GM12872 (cell line): ENCODE measurements around the gene CD200.

Experiments
- TF ChIP-seq, protein P1 (sequence below): IDR thresholded peaks from 3 replicates; pipeline ENCODE4 v1.5.1; 2011; ENCODE audit warnings: low read depth, mild to moderate bottlenecking, low read length, moderate library complexity; ENCODE audit not compliant: insufficient read depth

The CD200 gene

DNA sequence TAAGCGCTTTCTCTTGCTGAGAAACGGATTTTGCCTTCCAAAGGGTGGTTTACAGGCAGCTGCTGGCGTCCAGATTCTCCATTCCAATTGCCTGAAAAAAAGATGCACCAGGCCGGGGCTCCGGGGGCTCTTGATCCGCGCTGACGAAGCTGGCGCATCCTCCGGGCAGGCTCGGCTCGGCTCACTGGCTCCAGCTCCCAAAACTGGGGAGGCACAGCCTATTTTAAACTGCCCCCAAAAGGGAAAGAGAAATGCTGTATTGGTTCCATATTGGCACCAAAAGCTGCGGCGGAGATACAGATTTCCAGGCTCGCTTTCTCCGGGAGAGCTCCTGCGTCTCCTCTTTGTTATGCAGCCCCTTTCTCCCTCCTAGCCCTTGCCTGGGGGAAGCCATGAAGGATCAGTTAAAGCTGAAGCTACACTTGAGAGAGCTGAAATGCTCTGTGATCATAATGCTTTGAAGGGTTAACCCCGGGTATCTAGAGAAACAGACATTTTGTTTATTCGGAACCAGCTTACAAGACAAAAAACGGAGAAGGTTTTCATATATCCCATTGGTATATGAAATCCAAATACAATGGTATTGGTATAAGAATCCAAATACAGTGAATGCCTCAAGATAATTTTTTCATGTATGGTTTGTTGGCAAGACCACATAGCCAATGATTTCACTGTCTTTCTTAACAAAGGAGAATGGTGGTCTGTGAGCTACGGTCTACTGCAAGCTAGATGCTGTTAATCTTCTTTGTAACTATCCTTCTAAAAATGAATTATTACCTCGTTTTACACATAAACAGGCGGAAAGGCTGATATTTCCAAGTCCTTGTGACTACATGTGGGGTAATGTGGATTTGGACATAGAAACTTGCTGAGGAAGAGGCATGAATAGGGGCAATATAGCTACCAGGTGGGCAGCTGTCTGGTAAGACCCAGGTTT, 693 bp downstream of the CD200 start:
- TF ChIP-seq, protein P1, sequence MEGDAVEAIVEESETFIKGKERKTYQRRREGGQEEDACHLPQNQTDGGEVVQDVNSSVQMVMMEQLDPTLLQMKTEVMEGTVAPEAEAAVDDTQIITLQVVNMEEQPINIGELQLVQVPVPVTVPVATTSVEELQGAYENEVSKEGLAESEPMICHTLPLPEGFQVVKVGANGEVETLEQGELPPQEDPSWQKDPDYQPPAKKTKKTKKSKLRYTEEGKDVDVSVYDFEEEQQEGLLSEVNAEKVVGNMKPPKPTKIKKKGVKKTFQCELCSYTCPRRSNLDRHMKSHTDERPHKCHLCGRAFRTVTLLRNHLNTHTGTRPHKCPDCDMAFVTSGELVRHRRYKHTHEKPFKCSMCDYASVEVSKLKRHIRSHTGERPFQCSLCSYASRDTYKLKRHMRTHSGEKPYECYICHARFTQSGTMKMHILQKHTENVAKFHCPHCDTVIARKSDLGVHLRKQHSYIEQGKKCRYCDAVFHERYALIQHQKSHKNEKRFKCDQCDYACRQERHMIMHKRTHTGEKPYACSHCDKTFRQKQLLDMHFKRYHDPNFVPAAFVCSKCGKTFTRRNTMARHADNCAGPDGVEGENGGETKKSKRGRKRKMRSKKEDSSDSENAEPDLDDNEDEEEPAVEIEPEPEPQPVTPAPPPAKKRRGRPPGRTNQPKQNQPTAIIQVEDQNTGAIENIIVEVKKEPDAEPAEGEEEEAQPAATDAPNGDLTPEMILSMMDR: no peak

- TF ChIP-seq, protein P1: no peak
Observed at GRCh38 chr3:112334691-112335433, 1.9 kb downstream of the CD200 start.

DNA sequence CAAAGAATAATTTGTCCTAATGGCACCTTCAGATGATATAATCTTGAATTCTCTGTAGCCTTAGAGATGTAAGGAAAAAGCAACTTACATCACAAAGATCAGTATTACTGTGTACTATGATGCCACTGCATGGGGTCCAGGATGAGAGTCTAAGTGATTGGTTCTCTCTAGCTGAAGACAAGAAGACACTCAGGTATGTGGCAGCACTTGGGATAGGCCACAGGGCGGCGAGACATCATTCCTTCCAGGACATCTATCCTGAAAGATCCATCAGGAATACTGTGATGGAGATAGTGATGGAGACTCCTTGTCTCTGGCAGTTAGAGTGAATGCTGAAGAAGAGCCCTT, 2.5 kb downstream of the CD200 start:
- TF ChIP-seq, protein P1: no peak

DNA sequence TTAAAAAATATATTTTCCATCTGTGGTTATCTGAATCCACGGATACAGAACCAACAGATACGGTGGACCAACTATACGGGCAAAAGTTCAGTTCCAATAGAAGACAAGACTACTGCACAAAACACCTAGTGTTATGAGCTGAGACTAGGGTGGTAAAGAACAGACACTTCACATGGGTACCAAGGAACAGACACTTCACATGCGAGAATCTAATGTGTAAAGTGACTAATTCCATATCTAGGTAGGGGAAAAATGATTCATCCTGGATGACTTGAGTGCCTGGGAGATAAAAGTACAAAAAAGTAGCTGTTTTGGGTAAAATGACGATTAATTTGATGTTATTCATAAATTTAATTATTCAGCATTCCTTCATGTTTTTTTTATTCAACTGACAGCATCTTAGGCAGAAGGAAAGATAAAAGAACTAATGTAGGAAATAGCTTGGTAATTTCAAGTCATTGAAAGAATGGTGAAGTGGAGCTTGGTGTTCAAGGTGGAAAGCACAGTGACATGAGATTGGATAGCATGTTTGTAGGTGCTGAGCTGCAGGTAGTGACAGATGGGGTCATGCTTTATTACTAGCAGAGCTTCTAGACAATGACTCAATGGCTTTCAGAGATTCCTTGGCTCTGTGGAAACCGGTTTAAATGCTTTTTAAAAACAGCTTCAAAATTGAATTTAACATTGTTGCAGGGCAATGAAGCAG, 5.2 kb downstream of the CD200 start:
- TF ChIP-seq, protein P1: no peak

- TF ChIP-seq, protein P1: no peak
Observed at GRCh38 chr3:112338727-112339056, 5.7 kb downstream of the CD200 start.

DNA sequence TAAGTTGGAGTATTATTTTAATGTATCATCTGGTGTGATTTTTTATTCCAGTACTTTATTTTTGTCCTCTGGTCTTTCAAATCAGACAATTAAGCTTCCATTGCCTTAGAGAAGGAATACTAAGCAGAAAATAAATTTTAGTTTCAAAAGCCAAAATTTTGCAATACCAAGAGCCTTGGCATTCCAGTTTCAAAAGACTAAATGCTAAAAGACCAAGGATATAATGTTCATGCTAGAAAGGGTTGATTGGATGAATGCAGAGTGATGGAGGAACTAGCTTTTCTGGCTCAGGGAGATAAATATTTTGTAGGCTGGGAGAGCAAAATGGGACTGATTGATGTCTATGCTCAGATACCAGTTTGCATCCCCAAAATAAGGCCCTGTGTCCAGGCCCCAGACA, 6.2 kb downstream of the CD200 start:
- TF ChIP-seq, protein P1: no peak

DNA sequence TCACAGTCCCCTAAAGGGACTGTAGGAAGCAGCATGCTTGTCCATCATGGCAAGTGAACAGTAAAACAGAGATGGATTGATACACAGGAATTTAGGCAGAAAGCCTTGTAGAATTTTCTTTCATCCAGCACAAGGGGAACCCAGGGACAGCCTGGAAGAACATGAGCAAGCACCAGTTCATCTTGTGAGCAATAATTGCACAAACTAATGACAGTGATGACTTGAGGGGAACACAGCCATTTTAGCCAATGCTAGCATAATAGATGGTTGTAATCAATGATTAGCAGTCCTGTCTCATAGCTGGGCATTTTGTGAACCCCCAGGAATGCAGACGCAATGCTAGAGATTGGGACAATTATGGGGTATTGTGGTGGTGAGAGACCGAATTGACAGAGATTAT, 6.7 kb downstream of the CD200 start:
- TF ChIP-seq, protein P1: no peak
